Erythroblast (primary cell): ENCODE data around the gene PPARA.

Experiments used
- GATA1 ChIP-seq: IDR thresholded peaks from 2 replicates; pipeline ENCODE4 v1.6.1; 2011; ENCODE audit warnings: low read depth, mild to moderate bottlenecking, control low read depth, low read length, moderate library complexity
- POLR2A ChIP-seq: IDR thresholded peaks from 2 replicates; pipeline ENCODE4 v1.6.1; 2011; ENCODE audit warnings: mild to moderate bottlenecking, low read length

DNA sequence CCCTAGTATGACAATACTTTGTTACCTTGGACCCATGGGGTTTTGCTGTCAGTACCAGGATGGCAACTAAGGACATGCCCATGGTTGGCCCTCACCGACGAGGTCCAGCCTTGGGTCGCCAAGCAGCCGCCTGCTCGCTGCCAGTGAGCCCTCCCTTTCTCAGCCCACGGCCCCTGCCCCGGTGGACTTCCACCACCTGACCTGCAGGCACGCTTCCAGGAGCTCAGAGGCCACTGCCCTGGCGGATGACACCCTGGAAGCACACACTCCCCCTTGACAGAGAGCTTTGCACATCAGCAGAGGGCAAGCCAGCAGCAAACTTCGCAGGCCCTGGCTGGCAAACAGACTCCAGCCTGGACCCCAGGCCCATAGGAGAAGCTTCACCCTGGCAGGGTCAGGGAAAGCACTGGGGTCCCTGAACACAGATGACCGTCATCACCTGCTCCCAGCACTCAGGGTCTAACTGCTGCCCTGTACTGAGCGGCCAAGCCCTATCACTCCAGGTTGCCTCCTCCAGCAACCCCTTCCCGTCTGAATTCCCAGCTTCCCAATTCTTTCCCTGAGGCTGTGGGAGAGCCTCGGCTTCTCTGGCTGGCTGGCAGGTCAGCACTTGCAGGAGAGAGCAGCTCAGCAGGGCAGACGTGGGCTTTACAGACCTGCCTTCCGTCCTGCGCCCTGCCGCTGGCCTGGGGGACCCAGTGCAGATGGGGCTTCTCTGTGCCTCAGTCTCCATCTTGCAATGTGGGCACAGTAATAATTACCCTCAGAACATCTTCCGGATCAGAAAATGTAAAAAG lies 2.7 kb upstream of the PPARA start:
- TF ChIP-seq POLR2A, result no peak
- no peak for TF ChIP-seq GATA1
